Sigmoid colon (tissue), 4 donors: Measurements from ENCODE around the gene BRPF3.

Experiments used
- CTCF ChIP-seq, 4 experiments: fragments of 450-650 bp in 3 of 4; fragments of 200-600 bp in 1 of 4; IDR thresholded peaks; one replicate each; pipeline ENCODE4 v1.5.1; 2016 to 2019; ENCODE audit warnings: antibody characterized with exemption in 4 of 4, mild to moderate bottlenecking in 3 of 4, moderate library complexity in 2 of 4
- EP300 ChIP-seq, 4 donors: sonication (generic); formaldehyde crosslinking; IDR thresholded peaks; one replicate each; pipeline ENCODE4 v1.6.1; 2017; ENCODE audit warnings: antibody characterized with exemption in 4 of 4
- POLR2A ChIP-seq, 2 donors: fragments of 450-650 bp; IDR thresholded peaks; one replicate each; pipeline ENCODE4 v1.6.1; 2016; ENCODE audit warnings: antibody characterized with exemption in 2 of 2, mild to moderate bottlenecking in 2 of 2, moderate library complexity in 2 of 2
- POLR2AphosphoS5 ChIP-seq, 4 donors: sonication (generic); formaldehyde crosslinking; IDR thresholded peaks; one replicate each; pipeline ENCODE4 v1.6.1; 2017; ENCODE audit warnings: antibody characterized with exemption in 4 of 4

- TF ChIP-seq CTCF (IDR thresholded peaks at IDR 0.05), result no peak
- TF ChIP-seq POLR2A (IDR thresholded peaks at IDR 0.05), result no peak
- no peak for TF ChIP-seq EP300 (IDR thresholded peaks at IDR 0.05)
- no peak for TF ChIP-seq POLR2AphosphoS5 (IDR thresholded peaks at IDR 0.05)
Measured at GRCh38 chr6:36276581-36277536, 80.3 kb downstream of the BRPF3 start.
